Stimulated activated CD4-positive, alpha-beta T cell treated with anti-CD3 and anti-CD28 coated beads, Interleukin-2, amount 100 ng/mL, for 48 hours (primary cell): ENCODE measurements around the gene CLSTN1.
"Not testable (repeated sequence)": the region's sequence is repeated elsewhere in the genome, so short reads cannot be mapped to it uniquely, and the experiment has no call there.

ENCODE experiments used
- DNase-seq, 2 donors: peaks; one replicate each; pipeline ENCODE4 v3.0.0-alpha.2; 2020

CLSTN1 gene

GRCh38 chr1:9825093-9826074 is 1.6 kb upstream of the CLSTN1 start:
- no peak for DNase-seq

GRCh38 chr1:9824702-9825089 is 931 bp upstream of the CLSTN1 start:
- DNase-seq = no peak

- no peak for DNase-seq
These were observed 147 bp downstream of the CLSTN1 start for GRCh38 chr1:9823693-9823942.

GRCh38 chr1:9822897-9823692 is 670 bp downstream of the CLSTN1 start:
- DNase-seq = peak; percentile 22 to 26

GRCh38 chr1:9822490-9822889 is 1.3 kb downstream of the CLSTN1 start:
- no peak for DNase-seq

- DNase-seq = no peak
These were observed 2.1 kb downstream of the CLSTN1 start for GRCh38 chr1:9821710-9822109.

- no peak for DNase-seq
These were observed 3.2 kb downstream of the CLSTN1 start for GRCh38 chr1:9820521-9820920.

- DNase-seq = no peak
These were observed 6.0 kb downstream of the CLSTN1 start for GRCh38 chr1:9817734-9818133.

GRCh38 chr1:9816199-9816598 is 7.6 kb downstream of the CLSTN1 start:
- no peak for DNase-seq

GRCh38 chr1:9815150-9815549 is 8.6 kb downstream of the CLSTN1 start:
- no peak for DNase-seq

- no peak for DNase-seq
These were observed 9.1 kb downstream of the CLSTN1 start for GRCh38 chr1:9814619-9815018.

- no peak for DNase-seq
These were observed 12.4 kb downstream of the CLSTN1 start for GRCh38 chr1:9811239-9811966.

GRCh38 chr1:9809100-9809510 is 14.7 kb downstream of the CLSTN1 start:
- DNase-seq = no peak

GRCh38 chr1:9808459-9808858 is 15.3 kb downstream of the CLSTN1 start:
- DNase-seq = no peak

- DNase-seq = no peak
These were observed 16.2 kb downstream of the CLSTN1 start for GRCh38 chr1:9807541-9807940.

GRCh38 chr1:9805972-9806371 is 17.8 kb downstream of the CLSTN1 start:
- DNase-seq = not testable (repeated sequence)

GRCh38 chr1:9805006-9805508 is 18.7 kb downstream of the CLSTN1 start:
- no peak for DNase-seq

- not testable (repeated sequence) for DNase-seq
These were observed 20.5 kb downstream of the CLSTN1 start for GRCh38 chr1:9803003-9803918.

GRCh38 chr1:9801909-9802308 is 21.9 kb downstream of the CLSTN1 start:
- no peak for DNase-seq

GRCh38 chr1:9798236-9799130 is 25.3 kb downstream of the CLSTN1 start:
- no peak for DNase-seq

- no peak for DNase-seq
These were observed 26.7 kb downstream of the CLSTN1 start for GRCh38 chr1:9797049-9797448.
